T1000 (cell line): ENCODE measurements around the gene GOLGA6L7.
"Not testable (repeated sequence)": the region's sequence is repeated elsewhere in the genome, so short reads cannot be mapped to it uniquely, and the experiment has no call there.

Experiments used
- DNase-seq: peaks from one replicate; lab custom pipeline; 2025; ENCODE audit warnings: mixed read lengths; lab: John Stamatoyannopoulos, UW

Gene GOLGA6L7

DNA sequence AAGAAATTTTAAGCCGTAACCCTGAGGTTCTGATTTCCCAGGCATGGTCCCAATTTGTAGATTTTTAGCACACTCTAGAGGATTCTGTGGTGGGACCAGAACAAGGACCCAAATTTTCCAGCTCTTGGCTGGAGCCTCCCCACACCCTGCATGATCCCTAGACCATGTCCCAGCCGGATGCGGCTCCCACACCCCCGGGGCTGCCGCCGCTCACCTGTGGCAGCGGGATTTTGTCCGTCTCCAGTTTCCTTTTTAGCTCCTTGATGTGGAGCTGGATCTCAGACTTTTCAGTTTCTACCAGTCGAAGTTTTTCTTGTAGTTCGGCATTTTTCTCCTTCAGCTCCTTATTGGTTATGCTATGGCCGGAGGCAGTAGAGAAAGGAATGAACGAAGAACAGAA lies 4.9 kb downstream of the GOLGA6L7 start:
- not testable (repeated sequence) for DNase-seq

- not testable (repeated sequence) for DNase-seq
These were observed 6.2 kb downstream of the GOLGA6L7 start for GRCh38 chr15:28842210-28842609.

GRCh38 chr15:28840285-28840684 lies 8.2 kb downstream of the GOLGA6L7 start:
- DNase-seq = not testable (repeated sequence)

GRCh38 chr15:28834957-28835585 lies 13.4 kb downstream of the GOLGA6L7 start:
- not testable (repeated sequence) for DNase-seq

GRCh38 chr15:28831897-28832587 lies 16.4 kb downstream of the GOLGA6L7 start:
- DNase-seq = not testable (repeated sequence)

- not testable (repeated sequence) for DNase-seq
These were observed 27.0 kb downstream of the GOLGA6L7 start for GRCh38 chr15:28821420-28821819.

DNA sequence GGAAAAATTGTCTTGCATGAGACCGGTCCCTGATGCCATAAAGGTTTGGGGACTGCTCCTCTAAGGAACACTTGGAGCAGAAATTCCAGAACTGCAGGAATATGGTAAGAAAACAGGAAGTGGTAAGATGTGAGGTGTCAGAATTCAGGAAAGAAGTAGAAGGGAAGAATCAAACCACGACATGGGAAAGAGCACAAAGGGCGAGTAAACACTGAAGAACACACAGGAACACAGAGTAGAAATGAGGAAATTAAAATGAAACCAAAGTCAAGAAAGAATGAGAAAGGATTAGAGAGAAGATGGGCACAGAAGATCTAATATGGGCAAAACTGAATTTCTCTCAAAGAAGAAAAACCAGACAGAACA lies 28.5 kb downstream of the GOLGA6L7 start:
- not testable (repeated sequence) for DNase-seq

- DNase-seq = not testable (repeated sequence)
These were observed 29.2 kb downstream of the GOLGA6L7 start for GRCh38 chr15:28819019-28819929.

- DNase-seq = not testable (repeated sequence)
These were observed 30.3 kb downstream of the GOLGA6L7 start for GRCh38 chr15:28818168-28818567.

- DNase-seq = not testable (repeated sequence)
These were observed 34.4 kb downstream of the GOLGA6L7 start for GRCh38 chr15:28814059-28814458.

DNA sequence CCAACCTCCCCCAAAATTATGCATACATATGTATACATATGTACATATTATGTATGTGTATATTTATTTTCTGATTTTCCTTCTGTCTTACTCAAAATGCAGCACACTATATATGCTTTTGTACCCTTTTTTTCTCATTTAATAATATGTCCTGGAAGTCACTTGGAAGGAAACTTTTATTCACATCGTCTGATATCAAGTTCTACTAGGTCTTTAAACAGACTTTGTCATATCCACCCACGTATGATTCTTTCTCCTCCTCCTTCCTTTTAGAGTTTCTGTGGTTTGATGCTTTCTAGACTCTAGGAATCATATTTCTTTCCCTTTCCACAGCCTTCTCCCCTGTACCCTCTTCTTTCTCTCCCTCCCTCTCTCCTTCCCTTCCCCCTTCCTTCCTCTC lies 35.1 kb downstream of the GOLGA6L7 start:
- not testable (repeated sequence) for DNase-seq

- not testable (repeated sequence) for DNase-seq
These were observed 36.4 kb downstream of the GOLGA6L7 start for GRCh38 chr15:28811852-28812550.

DNA sequence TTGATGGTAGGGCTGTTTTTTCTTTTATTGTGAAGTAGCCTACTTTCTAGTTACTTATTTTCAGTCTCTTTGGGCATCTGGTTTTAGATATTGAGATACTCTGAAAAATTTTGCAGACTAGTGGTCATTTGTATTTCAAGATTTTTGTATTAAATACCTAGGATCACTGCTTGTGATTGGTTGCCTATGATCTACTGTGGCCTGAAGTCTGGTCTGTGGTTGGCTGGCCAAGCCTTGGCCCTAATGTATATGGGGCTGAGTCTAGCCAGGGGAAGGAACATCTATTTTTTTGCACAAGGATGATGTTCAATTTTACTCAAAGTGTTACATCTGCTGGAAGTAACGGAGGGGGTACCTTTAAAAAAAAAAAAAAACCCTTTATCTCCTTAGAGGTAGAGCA lies 38.0 kb downstream of the GOLGA6L7 start:
- DNase-seq = not testable (repeated sequence)

DNA sequence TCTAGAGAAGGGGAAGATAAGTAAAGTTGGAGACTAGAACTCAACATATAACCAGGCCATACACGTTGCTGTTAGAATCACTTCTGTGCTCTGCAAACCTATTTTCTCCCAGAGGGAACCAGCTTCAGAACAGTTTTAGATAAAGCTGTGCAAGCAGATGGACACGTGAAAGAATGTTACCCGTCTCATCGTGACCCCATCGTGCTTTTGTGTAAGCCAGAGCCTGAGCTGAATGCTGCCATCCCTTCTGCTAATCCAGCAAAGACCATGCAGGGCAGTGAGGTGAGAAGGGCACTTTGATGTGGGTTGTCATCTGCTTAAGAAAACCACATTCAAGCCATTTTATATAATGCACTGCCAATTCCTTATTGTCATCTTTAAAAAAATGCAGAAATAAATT lies 40.3 kb downstream of the GOLGA6L7 start:
- not testable (repeated sequence) for DNase-seq

- DNase-seq = not testable (repeated sequence)
These were observed 48.1 kb downstream of the GOLGA6L7 start for GRCh38 chr15:28800366-28800765.

- DNase-seq = not testable (repeated sequence)
These were observed 50.2 kb downstream of the GOLGA6L7 start for GRCh38 chr15:28798234-28798633.

- not testable (repeated sequence) for DNase-seq
These were observed 54.2 kb downstream of the GOLGA6L7 start for GRCh38 chr15:28794231-28794630.
